NOMO-1 treated with dmso at 0.1 percent for 144 hours (cell line): ENCODE data around the gene HS3ST5.
"Not testable (repeated sequence)": the region's sequence is repeated elsewhere in the genome, so short reads cannot be mapped to it uniquely, and the experiment has no call there.

ENCODE experiments used
- DNase-seq: peaks from one replicate; lab custom pipeline; 2025; ENCODE audit not compliant: unreplicated experiment; lab: John Stamatoyannopoulos, UW

The HS3ST5 gene

DNA sequence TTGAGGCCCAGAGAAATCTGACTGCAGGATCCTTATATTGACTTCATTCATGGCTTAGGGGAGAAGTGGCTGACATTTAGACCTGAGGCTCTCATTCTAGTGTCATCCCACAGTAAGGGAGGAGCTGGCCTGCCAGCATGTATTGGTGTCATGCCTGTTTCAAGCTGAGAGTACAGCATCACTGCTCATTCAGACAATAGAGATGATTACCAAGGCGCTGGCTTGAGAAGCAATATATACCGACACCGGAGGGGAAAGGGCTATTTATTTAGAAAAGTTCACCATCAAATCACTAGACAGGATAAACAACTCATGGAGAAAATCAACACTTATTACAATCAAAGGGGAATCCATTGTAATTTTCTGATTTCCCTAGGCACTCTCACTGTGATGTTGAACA, 287.5 kb downstream of the HS3ST5 start:
- DNase-seq = no peak

GRCh38 chr6:114053791-114054190, 289.0 kb downstream of the HS3ST5 start:
- DNase-seq = no peak

DNA sequence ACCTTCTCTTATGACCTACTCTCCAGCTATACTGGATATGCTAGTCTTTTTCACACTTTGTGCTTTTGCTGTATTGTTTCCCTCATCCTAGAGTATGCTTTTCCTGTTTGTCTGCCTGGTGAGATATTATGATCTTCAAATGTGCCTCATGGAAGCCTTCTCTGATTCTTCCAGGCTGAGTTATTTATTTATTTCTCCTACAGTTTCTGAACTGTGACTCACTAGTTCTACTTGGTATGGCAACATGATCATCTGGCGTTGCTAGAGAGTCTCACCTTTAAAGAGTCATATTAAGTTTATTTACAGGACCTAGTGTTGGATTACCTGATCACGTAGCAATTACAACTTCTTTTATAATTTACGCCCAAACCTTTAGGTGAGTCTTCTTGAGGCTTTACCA, 290.7 kb downstream of the HS3ST5 start:
- no peak for DNase-seq

DNA sequence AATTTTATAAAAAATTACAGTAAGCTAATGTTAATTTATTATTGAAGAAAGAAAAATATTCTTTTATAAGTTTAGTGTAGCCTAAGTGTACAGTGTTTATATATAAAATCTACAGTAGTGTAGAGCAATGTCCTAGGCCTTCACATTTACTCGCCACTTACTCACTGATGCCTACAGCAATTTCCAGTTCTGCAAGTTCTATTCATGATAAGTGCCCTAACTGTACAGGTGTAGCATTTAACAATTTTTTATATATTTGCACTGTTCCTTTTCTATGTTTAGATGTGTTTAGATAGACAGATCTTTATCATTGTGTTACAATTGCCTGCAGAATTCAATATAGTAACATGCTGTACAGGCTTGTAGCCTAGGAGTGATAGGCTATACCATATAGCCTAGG, 291.8 kb downstream of the HS3ST5 start:
- DNase-seq = no peak

DNA sequence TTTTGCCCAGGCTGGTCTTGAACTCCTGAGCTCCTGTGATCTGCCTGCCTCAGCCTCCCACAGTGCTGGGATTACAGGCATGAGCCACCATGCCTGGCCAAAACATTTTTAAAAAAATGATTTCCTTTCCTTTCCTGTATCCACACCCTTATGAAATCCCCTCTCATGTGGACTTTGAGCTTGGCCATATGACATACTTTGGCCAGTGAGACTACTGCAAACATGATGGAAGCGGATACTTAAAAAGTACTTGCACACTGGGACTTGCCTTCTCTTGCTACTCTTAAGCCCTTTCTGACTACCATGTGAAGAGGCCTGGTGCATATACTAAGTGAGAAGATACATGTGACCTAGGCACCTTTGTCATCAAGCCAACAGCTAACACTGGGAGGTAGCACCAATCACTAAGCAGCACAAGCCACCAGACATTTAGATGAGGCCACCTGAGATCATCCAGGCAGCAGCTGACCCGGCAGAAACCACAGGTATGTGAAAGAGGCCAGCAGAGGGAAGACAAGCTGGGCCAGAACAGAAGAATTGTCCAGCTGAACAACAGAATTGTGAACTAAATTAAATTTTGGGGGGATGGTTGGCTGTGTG, 293.4 kb downstream of the HS3ST5 start:
- no peak for DNase-seq

DNA sequence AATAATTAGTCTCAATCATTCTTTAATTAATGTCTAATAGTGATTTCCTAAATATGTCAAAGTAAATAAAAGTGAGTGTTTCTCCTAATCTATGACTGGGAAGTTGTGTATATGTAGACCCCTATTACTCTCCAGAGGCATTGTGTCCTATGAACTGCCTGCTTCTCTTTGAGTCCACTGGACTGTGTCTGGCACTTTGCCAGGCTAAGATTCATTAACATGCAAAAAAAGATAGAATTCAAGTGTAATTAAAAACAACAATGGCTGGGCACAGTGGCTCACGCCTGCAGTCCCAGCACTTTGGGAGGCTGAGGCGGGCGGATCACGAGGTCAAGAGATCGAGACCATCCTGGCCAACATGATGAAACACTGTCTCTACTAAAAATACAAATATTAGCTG, 298.3 kb downstream of the HS3ST5 start:
- not testable (repeated sequence) for DNase-seq

DNA sequence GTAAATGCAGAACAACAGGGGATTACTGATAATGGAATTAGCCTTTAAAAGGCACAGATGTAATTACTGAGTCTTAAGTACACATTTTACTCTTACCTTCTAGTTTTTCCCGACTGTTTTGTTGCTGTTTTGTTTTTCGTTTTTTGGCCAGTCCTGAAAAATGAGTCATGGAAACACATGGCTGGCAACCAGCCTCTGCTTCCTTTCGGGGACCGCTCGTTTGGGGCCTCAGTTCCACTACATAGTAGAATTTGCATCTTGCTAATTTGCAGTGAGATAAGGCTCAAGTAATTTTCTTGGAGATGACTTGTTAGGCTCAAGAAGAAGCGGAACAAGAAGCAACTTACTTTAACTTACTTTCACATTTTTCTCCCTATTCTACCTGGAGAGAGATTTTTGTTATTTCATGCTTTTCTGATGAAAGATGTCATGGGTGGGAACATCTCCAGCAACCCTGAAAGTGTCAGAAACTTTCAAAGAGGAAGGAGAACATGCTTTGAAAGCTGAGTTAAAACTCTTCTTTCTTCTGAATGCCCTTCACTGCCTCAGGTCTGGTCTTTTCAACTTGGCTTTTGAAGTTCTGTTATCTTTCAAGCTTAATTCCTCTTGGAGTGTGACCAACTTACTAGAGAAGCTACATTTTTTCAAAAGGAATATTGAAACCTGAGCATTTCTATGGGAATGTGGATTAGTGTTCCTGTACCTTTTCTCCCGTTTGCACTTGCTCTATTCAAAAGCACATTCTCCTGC, 300.4 kb downstream of the HS3ST5 start:
- no peak for DNase-seq

GRCh38 chr6:114040871-114041270, 302.0 kb downstream of the HS3ST5 start:
- no peak for DNase-seq

GRCh38 chr6:114039841-114040240, 303.0 kb downstream of the HS3ST5 start:
- DNase-seq = no peak

- no peak for DNase-seq
Measured at GRCh38 chr6:114033606-114034005, 309.2 kb downstream of the HS3ST5 start.

GRCh38 chr6:114032721-114033120, 310.1 kb downstream of the HS3ST5 start:
- DNase-seq = no peak

DNA sequence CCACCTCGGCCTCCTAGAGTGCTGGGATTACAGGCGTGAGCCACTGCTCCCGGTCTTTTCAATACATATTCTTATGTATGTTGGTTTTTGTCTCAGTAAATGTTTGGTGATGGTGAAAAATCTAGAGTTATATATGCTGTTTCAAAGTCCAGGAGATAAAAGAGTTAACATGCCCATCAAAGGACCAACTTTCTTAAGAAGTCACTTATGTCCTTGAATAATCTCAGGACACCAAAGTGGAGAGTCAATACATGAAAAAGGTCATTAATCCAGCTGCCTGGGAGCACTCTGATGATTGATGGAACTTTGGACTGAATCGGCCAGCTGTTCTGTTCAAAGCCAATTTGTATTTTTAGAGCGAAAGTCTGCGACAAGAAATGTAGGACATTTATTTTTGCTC, 312.1 kb downstream of the HS3ST5 start:
- DNase-seq = no peak

- no peak for DNase-seq
Measured at GRCh38 chr6:114024746-114025145, 318.1 kb downstream of the HS3ST5 start.

DNA sequence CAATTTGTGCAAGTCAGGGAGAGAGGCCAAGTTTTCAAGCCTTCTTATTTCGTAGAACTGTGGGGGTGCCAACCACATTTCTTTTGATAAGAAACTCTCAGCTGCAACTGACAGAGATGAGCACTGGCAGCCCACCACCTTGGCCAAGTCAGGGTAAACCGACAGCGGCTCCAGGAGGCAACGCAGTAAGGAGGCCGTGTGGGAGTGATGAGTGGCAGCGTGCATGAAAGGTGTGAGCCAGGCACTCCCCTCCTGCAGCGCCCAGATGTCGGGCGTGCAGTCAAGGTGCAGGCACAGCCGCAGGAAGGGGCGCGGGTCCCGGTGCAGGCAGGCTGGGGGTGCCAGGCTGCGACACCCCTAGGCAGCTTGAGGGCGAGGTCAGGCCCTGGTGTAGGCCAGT, 322.6 kb downstream of the HS3ST5 start:
- DNase-seq = no peak

GRCh38 chr6:114017146-114017545, 325.7 kb downstream of the HS3ST5 start:
- DNase-seq = not testable (repeated sequence)

GRCh38 chr6:114014106-114014505, 328.7 kb downstream of the HS3ST5 start:
- not testable (repeated sequence) for DNase-seq

GRCh38 chr6:114011486-114011885, 331.3 kb downstream of the HS3ST5 start:
- not testable (repeated sequence) for DNase-seq

DNA sequence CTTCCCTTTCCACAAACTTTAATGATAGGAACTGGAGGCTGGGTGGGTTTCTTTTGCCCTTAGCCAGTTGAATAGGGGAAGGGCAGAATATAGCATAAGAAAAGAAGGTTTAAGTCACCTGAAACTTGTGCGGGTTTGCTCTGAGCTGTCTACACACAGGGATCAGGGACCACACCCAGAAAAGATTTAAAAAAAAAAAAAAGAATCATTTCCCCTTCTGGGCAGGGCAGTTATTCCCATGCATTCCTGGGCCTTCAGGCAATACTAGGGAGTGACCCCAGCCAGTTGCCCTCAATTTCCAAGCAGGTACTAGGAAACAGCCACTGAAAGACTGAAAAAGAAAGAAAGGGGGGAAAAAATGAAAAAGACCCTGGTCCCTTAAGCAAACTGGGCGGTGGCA, 332.3 kb downstream of the HS3ST5 start:
- no peak for DNase-seq

DNA sequence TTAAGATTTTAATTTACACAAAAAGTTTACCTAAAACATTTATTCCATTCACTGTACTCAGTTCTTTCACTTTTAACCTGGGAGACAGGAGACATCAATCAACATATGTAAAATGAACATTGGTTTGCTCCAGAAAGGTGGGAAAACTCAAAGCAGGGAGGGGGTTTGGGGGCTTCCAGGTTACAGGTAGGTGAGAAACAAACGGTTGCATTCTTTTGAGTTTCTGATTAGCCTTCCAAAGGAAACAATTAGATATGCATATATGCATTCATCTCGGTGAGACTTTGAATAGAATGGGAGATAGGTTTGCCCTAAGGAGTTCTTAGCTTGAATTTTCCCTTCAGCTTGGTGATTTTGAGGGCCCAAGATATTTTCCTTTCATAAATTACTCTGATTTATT, 333.6 kb downstream of the HS3ST5 start:
- DNase-seq = no peak

DNA sequence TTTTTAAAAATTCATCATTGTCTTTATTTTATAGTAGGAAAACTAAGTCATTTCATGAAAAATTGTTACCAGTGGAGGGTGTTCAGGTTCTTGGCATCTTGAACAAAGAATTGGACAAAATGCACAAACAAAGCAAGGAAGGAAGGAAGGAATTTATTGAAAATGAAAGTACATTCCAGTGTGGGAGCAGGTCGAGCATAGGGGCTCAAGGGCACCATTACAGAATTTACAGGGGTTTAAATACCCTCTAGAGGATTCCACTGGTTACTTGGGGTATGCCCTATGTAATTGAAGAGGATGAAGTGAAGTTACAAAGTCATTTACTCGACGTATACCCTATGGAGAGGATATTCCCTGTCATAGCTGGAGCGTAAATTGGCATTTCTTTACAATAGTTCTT, 334.5 kb downstream of the HS3ST5 start:
- DNase-seq = no peak

DNA sequence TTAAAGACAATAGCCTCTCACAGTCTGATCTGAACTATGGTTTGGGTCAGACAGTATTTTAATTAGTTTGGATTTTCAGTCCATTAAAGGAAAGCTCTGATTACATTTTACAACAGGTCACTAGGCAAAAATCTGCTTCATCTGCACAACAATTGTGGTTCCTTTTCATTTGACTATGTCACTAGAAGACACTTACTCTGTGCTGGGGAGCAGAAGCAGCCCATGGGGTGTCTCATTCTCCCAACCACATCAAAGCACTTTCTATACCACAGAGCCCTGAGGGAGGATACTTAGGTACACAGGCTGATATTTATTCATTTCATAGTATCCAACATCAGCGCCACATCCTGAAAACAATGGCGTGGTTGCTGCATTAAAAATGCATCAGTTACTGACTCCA, 335.3 kb downstream of the HS3ST5 start:
- no peak for DNase-seq
